ENCODE results near the gene LIPT2.

GRCh38 chr11:74533421-74533820 lies 39.9 kb upstream of the LIPT2 start:
- TF ChIP-seq, protein P1, sequence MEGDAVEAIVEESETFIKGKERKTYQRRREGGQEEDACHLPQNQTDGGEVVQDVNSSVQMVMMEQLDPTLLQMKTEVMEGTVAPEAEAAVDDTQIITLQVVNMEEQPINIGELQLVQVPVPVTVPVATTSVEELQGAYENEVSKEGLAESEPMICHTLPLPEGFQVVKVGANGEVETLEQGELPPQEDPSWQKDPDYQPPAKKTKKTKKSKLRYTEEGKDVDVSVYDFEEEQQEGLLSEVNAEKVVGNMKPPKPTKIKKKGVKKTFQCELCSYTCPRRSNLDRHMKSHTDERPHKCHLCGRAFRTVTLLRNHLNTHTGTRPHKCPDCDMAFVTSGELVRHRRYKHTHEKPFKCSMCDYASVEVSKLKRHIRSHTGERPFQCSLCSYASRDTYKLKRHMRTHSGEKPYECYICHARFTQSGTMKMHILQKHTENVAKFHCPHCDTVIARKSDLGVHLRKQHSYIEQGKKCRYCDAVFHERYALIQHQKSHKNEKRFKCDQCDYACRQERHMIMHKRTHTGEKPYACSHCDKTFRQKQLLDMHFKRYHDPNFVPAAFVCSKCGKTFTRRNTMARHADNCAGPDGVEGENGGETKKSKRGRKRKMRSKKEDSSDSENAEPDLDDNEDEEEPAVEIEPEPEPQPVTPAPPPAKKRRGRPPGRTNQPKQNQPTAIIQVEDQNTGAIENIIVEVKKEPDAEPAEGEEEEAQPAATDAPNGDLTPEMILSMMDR (IDR thresholded peaks at IDR 0.05; ENCODE audit: low read depth, low read length), result no peak
- TF ChIP-seq POLR2A (IDR thresholded peaks at IDR 0.05; ENCODE audit: extremely low read depth, insufficient read length), result no peak
- TF ChIP-seq MYC (IDR thresholded peaks at IDR 0.05; ENCODE audit: low read depth, low read length), result no peak

Data from NB4 (cell line).